HG03039 (cell line): Measurements from ENCODE around the gene E2F1.

ENCODE experiments used
- ATAC-seq: cut with Tn5 transposase; IDR thresholded peaks from one replicate; pipeline ENCODE4 v1.9.1; 2021; ENCODE audit warnings: mild to moderate bottlenecking, moderate library complexity; ENCODE audit not compliant: unreplicated experiment

Gene E2F1

GRCh38 chr20:33687993-33688937, 2.1 kb upstream of the E2F1 start:
- no peak for ATAC-seq

GRCh38 chr20:33687370-33687915, 1.3 kb upstream of the E2F1 start:
- ATAC-seq = no peak

DNA sequence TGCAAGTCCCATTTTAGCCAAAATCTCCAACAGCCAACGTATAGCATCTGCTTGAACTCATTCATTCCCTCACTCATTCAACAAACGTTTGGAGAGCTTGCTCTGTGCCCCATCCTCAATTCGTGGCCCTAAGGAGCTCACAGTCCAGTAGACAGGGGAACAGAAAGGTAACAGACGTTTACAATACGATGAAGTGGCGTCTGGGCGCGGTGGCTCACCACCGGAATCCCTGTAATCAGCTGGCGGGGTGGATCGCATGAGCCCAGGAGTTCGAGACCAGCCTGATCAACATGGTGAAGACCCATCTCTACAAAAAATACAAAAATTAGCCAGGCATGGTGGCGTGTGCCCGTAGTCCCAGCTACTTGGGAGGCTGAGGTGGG, 790 bp upstream of the E2F1 start:
- no peak for ATAC-seq

- ATAC-seq = peak; percentile 32
These were observed 671 bp downstream of the E2F1 start for GRCh38 chr20:33685328-33686099.

DNA sequence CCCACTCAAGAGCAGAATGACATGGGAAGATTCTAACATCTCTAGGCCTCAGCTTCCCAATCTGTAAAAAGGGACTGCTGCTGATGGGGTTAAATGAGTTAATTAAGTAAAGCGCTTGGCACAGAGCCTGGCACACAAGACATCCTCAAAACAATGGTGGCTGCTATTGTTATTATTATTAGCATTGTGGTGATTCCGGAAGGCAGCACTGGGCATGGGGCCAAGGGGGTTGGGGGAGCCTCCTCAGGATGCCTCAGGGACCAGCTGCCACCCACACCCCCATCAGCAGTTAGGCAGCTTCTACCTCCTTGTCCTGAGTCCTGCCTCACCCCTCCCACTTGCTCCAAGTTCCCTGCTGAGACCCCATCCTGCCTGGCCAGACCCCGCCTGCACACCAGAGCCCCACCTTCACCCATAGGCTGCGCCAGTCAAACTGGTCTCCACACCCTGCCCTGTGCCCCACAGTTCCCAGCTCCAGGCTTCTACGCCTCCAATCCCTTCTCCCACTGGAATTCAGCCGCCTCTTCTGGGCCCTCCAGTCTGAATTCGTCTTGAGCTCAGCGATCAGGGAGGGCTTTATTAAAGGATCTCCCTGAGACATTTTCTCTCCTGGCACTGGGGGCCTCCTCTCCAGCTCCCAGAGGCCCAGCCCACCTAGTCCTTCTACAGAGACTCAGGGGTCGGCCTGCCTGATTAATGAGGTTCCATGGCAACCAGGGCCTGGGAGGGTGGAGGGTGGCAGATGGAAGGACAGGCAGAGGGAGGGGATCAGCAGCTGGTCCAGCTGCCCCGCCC, 1.5 kb downstream of the E2F1 start:
- ATAC-seq = no peak

GRCh38 chr20:33681728-33682353, 4.3 kb downstream of the E2F1 start:
- ATAC-seq = no peak

- ATAC-seq = no peak
These were observed 4.9 kb downstream of the E2F1 start for GRCh38 chr20:33681288-33681687.

DNA sequence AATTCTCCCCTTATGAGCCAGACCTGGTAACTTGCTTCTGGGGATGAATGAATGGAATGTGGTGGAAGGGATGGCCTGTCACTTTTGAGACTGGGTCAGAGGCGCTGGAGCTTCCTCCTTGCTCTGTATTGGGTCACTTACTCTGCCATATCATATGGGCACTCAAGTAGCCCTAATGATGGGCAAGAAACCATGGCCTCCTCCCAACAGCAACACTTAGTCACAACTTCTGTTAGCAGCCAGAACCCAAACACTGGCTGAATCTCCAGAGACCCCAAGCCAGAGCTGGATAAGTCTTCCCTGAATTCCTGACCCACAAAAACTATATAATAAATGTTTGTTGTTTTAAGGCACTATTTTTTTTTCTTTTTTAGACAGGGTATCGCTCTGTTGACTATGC, 5.5 kb downstream of the E2F1 start:
- ATAC-seq = no peak

- ATAC-seq = no peak
These were observed 6.3 kb downstream of the E2F1 start for GRCh38 chr20:33679758-33680485.

- no peak for ATAC-seq
These were observed 8.0 kb downstream of the E2F1 start for GRCh38 chr20:33677991-33678702.

DNA sequence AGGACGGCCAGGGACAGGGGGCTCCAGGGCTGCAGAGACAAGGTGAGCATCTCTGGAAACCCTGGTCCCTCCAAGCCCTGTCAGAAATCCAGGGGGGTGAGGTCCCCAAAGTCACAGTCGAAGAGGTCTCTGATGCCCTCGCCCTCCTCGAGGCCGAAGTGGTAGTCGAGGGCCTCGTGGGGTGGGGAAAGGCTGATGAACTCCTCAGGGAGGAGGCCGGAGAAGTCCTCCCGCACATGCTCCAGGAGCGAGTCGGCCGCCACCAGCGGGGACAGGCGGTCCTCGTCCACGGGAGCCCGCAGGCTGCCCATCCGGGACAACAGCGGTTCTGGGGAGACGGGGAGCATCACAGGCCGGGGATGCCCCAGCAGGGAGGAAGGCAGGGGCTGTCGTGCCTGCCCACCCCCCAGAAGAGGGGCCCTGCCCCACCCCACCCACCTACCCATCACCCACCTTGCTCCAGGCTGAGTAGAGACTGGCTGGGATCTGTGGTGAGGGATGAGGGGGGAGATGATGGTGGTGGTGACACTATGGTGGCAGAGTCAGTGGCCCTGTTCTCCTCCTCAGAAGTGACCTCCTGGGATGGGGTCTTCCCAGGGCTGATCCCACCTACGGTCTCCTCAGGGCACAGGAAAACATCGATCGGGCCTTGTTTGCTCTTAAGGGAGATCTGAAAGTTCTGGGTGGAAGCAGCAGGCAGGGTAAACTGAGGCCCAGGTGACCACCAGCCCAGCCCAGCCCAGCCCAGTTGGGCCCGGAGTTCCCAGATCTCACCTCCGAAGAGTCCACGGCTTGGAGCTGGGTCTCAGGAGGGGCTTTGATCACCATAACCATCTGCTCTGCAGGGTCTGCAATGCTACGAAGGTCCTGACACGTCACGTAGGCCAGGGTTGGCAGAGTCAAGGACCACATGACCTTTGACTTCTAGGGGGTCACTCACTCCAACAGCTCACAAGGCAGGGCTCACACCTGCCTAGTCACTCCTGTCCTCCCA, 9.2 kb downstream of the E2F1 start:
- ATAC-seq = no peak

DNA sequence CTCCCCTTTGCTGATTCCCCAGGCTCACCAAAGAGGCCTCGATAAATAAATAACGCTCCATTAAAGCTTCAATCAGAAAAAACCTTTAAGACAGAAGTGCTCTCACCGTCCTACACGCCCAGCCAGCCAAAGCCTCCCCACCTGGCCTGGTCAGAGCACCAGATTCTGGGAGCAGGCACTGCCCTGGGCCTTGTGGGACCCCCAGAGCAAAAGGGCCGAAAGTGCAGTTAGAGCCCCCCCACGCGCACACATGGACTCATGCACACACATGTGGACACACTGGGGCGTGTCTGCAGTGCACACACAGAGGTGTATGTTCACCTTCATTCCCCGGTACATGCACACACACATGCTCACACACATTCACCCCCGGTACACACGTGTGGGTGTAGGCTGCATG, 10.1 kb downstream of the E2F1 start:
- ATAC-seq = no peak

GRCh38 chr20:33675136-33675959, 10.8 kb downstream of the E2F1 start:
- no peak for ATAC-seq

GRCh38 chr20:33674294-33675135, 11.7 kb downstream of the E2F1 start, which contains the start of gene NECAB3:
Gene NECAB3, minus strand, starts transcription at chr20:33674428. Its CDS starts 76 bp downstream, at chr20:33674352.
- ATAC-seq = peak; percentile 59

GRCh38 chr20:33673410-33674293, 12.5 kb downstream of the E2F1 start:
- no peak for ATAC-seq
